Neural cell (in vitro differentiated cells): ENCODE measurements around the gene CD300LF. TPM values are rescaled to one million over a fixed set of nuclear protein-coding genes. Genes with fewer than 3 reads are reported as not detected.

Experiments
- H2AFZ ChIP-seq: fragments of 200-600, 300-800 bp; sonication (generic), shearing (Covaris generic); 2 replicates; pipeline ENCODE4 v1.6.0; 2014; ENCODE audit warnings: low read depth, mild to moderate bottlenecking, antibody characterized with exemption, low read length, moderate library complexity
- H3F3A ChIP-seq: fragments of 200-600 bp; shearing (Covaris generic); 2 replicates; pipeline ENCODE4 v1.6.1; 2016; ENCODE audit warnings: mild to moderate bottlenecking, moderate library complexity, mixed read lengths, antibody characterized with exemption, low read length; ENCODE audit not compliant: insufficient read depth, poor library complexity, severe bottlenecking
- H3K27ac ChIP-seq: fragments of 200-600, 300-800 bp; sonication (generic), shearing (Covaris generic); 2 replicates; pipeline ENCODE4 v1.5.1; 2014; ENCODE audit warnings: mild to moderate bottlenecking, low read length, moderate library complexity
- H3K27me3 ChIP-seq: fragments of 300-800, 200-600 bp; sonication (generic), shearing (Covaris generic); 2 replicates; pipeline ENCODE4 v1.6.0; 2014; ENCODE audit warnings: mild to moderate bottlenecking, low read depth, low read length, moderate library complexity; ENCODE audit not compliant: insufficient read depth
- H3K36me3 ChIP-seq: fragments of 300-800, 200-600 bp; sonication (generic), shearing (Covaris generic); 2 replicates; pipeline ENCODE4 v1.5.1; 2014; ENCODE audit warnings: mild to moderate bottlenecking, antibody characterized with exemption, low read length, moderate library complexity; ENCODE audit not compliant: insufficient read depth
- H3K4me2 ChIP-seq: fragments of 300-800, 200-600 bp; sonication (generic), shearing (Covaris generic); 2 replicates; pipeline ENCODE4 v1.6.0; 2014; ENCODE audit warnings: mild to moderate bottlenecking, low read length
- H3K4me3 ChIP-seq: fragments of 300-800, 200-600 bp; sonication (generic), shearing (Covaris generic); 2 replicates; pipeline ENCODE4 v1.5.1; 2014; ENCODE audit warnings: mild to moderate bottlenecking, low read length, moderate library complexity
- H3K79me2 ChIP-seq: fragments of 200-600 bp; shearing (Covaris generic); replicated peaks from 2 replicates; pipeline ENCODE4 v1.6.0; 2014; ENCODE audit warnings: mild to moderate bottlenecking, low read length, moderate library complexity; ENCODE audit not compliant: insufficient read depth
- H3K9ac ChIP-seq: fragments of 300-800, 200-600 bp; sonication (generic), shearing (Covaris generic); 2 replicates; pipeline ENCODE4 v1.6.1; 2016; ENCODE audit warnings: mild to moderate bottlenecking, low read length, mixed read lengths
- H3K9me2 ChIP-seq: fragments of 200-600 bp; shearing (Covaris generic); 2 replicates; pipeline ENCODE4 v1.6.1; 2016; ENCODE audit warnings: mild to moderate bottlenecking, low read length, mixed read lengths; ENCODE audit not compliant: insufficient read depth
- H3K9me3 ChIP-seq: fragments of 200-600, 300-800 bp; sonication (generic), shearing (Covaris generic); 2 replicates; pipeline ENCODE4 v1.6.1; 2016; ENCODE audit warnings: mild to moderate bottlenecking, mixed run types, low read length, moderate library complexity, mixed read lengths
- H4K20me1 ChIP-seq: fragments of 200-600 bp; shearing (Covaris generic); 2 replicates; pipeline ENCODE4 v1.6.1; 2016; ENCODE audit warnings: mild to moderate bottlenecking, mixed run types; ENCODE audit not compliant: insufficient read depth
- CTCF ChIP-seq: fragments of 450-650 bp; IDR thresholded peaks from 2 replicates; pipeline ENCODE4 v1.5.1; 2014; ENCODE audit warnings: antibody characterized with exemption, mild to moderate bottlenecking, moderate library complexity; ENCODE audit not compliant: poor library complexity, severe bottlenecking
- EP300 ChIP-seq: fragments of 450-650 bp; conservative IDR thresholded peaks from 2 replicates; pipeline ENCODE4 v1.6.1; 2014; ENCODE audit warnings: antibody characterized with exemption, mild to moderate bottlenecking, moderate library complexity; ENCODE audit not compliant: poor library complexity, severe bottlenecking
- EZH2 ChIP-seq: fragments of 200-600, 300-800 bp; shearing (Covaris generic), sonication (generic); IDR thresholded peaks from 2 replicates; pipeline ENCODE4 v1.6.1; 2014; ENCODE audit warnings: antibody characterized with exemption, low read length, borderline replicate concordance, mild to moderate bottlenecking; ENCODE audit not compliant: insufficient read depth, poor library complexity, severe bottlenecking
- MXI1 ChIP-seq: fragments of 450-650 bp; conservative IDR thresholded peaks from 2 replicates; pipeline ENCODE4 v1.6.1; 2014; ENCODE audit warnings: antibody characterized with exemption, mild to moderate bottlenecking; ENCODE audit not compliant: poor library complexity, severe bottlenecking
- POLR2AphosphoS5 ChIP-seq: IDR thresholded peaks from 2 replicates; pipeline ENCODE4 v1.6.1; 2012
- RAD21 ChIP-seq: fragments of 450-650 bp; conservative IDR thresholded peaks from 2 replicates; pipeline ENCODE4 v1.6.1; 2014; ENCODE audit warnings: antibody characterized with exemption, mild to moderate bottlenecking, moderate library complexity
- REST ChIP-seq: IDR thresholded peaks from 2 replicates; pipeline ENCODE4 v1.6.1; 2012; ENCODE audit warnings: borderline replicate concordance
- SMC3 ChIP-seq: fragments of 450-650 bp; conservative IDR thresholded peaks from 2 replicates; pipeline ENCODE4 v1.6.1; 2014; ENCODE audit warnings: antibody characterized with exemption, mild to moderate bottlenecking, moderate library complexity; ENCODE audit not compliant: poor library complexity
- TAF1 ChIP-seq: IDR thresholded peaks from 2 replicates; pipeline ENCODE4 v1.6.1; 2012; ENCODE audit warnings: low read depth
- polyA plus RNA-seq: library from polyadenylated mRNA; depleted of rRNA; stranded (reverse); fragments of >200 nt; gene quantifications from 2 replicates; pipeline ENCODE4 v1.2.3, GENCODE V29; 2014

CD300LF gene
- polyA plus RNA-seq, 1 donor from 2014 or later: not detected

- no peak for TF ChIP-seq SMC3
- no peak for TF ChIP-seq REST
- TF ChIP-seq CTCF: no peak
- TF ChIP-seq MXI1: no peak
- no peak for TF ChIP-seq EP300
- TF ChIP-seq EZH2: no peak
- TF ChIP-seq RAD21: no peak
- no peaks in the 10 kb centered on the region for H3K9me2 ChIP-seq
- no peak overlapping the region for H3K4me2 ChIP-seq
- no peak overlapping the region for H3K9ac ChIP-seq
- H3F3A ChIP-seq: no peaks in the 10 kb centered on the region
- no peaks in the 10 kb centered on the region for H3K79me2 ChIP-seq
- no peak overlapping the region for H3K27ac ChIP-seq
- no peak overlapping the region for H3K4me3 ChIP-seq
- peaks cover 30% of the 10 kb centered on the region for H3K27me3 ChIP-seq
- no peaks in the 10 kb centered on the region for H4K20me1 ChIP-seq
- H3K36me3 ChIP-seq: no peaks in the 10 kb centered on the region
- no peak overlapping the region for H2AFZ ChIP-seq
- peaks cover 5% of the 10 kb centered on the region for H3K9me3 ChIP-seq
These were observed 18.6 kb upstream of the CD300LF start for GRCh38 chr17:74731347-74731605.

- Histone ChIP-seq H3F3A (no peaks in the 10 kb centered on the region), H3K4me2 (no peak overlapping the region), H3K36me3 (no peaks in the 10 kb centered on the region), H3K4me3 (no peak overlapping the region), H2AFZ (no peak overlapping the region), H3K9me2 (no peaks in the 10 kb centered on the region), H3K27me3 (peaks cover 25% of the 10 kb centered on the region), H3K9ac (no peak overlapping the region), H3K79me2 (no peaks in the 10 kb centered on the region), H3K27ac (no peak overlapping the region), H3K9me3 (peaks cover 5% of the 10 kb centered on the region), H4K20me1 (no peaks in the 10 kb centered on the region)
- no peak for TF ChIP-seq TAF1
- TF ChIP-seq EP300: no peak
- TF ChIP-seq SMC3: no peak
- no peak for TF ChIP-seq POLR2AphosphoS5
- TF ChIP-seq REST: no peak
- no peak for TF ChIP-seq RAD21
- no peak for TF ChIP-seq EZH2
- no peak for TF ChIP-seq CTCF
- no peak for TF ChIP-seq MXI1
These were observed 18.0 kb upstream of the CD300LF start for GRCh38 chr17:74730491-74731346.
